ENCODE measurements around the gene ATG2A. TPM values are rescaled to one million over a fixed set of nuclear protein-coding genes. Genes with fewer than 3 reads are reported as not detected.

ATG2A gene
- 9.9 TPM for total RNA-seq

DNA sequence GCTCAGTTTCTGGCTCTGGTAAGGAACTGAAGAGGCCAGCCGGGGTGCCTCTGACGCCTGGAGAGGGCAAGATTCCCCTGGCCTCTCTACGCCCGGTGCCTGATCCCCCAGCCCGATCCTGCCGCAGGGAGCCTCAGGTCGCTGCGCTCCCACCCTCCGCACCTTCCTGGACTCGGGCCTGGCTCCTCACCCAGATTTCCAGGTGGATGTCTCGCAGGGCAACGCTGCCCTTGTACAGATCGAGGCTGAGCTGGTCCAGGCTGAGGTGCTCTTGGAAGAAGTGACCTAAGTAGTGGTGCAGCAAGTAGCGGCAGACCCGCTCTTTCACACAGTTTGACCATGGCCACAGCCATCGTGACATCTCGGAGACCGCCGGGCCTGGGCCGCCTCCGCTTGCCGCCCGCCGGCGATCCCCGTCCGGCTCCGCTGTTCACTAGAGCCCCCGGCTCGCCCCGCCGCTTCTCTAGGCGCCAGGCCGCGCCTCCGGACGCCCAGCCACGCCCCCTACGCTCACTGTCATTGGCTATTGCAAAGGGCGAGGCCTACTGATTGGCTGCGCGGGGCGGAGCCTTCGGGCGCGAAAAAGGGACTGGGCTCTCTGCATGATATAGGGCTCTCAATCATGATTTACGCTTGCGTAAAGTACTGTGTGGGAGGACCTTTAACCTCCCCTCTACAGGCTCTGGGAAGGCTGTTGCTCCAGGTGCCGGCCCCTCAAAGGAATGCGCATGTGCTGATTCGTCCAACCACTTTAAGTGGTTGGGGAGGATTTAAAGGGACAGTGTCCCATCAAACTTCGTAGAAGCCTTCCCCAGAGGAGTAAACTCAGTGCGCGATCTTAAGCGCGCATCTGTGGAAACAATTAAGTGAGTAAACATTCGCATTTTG is at the start of gene ATG2A:
TSS of gene ATG2A (minus strand) at position 435 of the 888 bp plus-strand sequence. CDS start at position 361, 74 bp downstream.

DNA sequence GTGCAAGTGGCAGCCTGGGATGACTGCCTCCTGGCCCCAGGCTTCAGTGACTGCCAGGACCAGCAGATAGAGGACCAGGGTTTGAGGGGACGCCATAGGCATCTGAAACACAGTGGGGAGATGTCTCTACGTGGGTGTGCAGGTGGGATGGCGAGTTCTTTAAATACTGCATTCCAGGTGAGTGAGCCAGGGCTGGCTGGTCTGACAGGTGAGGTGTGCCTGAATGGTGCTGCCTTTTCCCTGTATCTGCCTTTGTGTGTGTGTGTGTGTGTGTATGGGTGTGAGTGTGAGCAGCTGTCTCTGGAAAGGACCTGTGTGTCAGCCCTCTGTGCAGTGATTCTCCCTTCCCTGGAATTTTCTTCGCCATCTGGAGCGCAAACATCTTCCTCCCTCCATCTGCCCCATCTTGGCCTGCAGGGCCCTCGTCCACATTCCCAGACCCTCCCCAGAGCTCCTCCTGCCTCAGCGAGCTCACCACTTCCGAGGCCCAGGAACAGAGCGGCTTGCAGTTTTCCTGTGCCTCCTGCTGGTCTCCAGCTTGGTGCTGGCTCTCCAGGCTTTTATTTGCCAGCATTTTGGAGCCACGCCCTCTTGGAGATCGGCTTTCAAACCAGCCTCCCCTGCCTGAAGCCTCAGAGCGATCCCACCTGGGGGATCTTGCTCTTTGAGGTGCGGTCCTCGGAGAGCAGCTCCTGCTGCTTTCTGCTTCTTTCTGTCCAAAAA is 18.5 kb upstream of the ATG2A start, which contains the start of gene GPHA2:
TSS of gene GPHA2 (minus strand) at position 535 of the 723 bp plus-strand sequence. CDS start at position 102, 433 bp downstream.

DNA sequence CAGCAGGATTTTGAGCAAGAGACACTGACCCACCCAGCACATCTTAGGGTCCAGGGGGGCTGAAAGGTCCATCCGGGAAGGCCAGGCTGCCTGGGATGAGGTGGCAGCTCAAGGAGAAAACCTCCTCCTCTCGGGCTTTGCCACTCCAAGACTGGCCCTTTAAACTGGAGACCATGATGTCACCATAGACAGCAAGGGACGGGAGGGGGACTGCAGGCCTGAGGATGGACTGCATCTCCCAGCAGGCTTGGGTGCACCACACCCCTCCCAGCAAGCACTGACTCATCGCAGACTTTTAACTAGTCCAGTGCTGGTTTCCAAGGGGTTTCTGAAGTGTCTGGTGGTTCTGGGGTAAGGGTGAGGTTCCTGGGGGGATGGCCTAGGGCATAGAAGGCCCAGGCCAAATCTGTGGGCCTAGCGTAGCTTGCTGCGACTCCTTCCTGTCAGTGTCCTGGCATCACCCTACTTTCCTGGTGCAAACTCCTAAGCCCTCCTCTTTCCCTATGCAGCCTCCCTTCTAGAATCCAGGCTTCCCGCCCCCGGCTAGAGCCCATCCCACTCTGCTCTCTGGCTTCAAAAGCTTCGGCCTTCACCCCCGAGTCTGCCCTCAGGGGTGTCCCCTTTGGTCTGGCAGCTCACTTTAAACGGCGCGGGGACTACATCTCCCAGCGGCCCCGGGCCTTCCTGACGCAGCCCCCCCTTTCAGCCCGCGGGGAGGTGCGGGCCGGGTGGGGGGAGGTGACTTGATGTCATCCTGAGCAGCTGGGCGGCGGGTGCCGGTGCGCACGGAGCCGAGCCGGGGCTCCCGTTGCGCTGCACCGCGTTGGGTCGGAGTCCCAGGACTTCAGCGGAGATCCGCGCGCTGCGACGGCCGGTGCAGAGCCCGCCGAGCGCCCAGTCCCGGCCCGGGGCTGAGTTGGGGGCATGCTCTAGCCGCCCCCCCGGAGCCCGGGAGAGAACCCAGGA is 7.2 kb upstream of the ATG2A start, which contains the start of gene PPP2R5B:
TSS of gene PPP2R5B (plus strand) at position 746 of the 966 bp plus-strand sequence. CDS start 1,046 bp downstream, outside the sequence.

DNA sequence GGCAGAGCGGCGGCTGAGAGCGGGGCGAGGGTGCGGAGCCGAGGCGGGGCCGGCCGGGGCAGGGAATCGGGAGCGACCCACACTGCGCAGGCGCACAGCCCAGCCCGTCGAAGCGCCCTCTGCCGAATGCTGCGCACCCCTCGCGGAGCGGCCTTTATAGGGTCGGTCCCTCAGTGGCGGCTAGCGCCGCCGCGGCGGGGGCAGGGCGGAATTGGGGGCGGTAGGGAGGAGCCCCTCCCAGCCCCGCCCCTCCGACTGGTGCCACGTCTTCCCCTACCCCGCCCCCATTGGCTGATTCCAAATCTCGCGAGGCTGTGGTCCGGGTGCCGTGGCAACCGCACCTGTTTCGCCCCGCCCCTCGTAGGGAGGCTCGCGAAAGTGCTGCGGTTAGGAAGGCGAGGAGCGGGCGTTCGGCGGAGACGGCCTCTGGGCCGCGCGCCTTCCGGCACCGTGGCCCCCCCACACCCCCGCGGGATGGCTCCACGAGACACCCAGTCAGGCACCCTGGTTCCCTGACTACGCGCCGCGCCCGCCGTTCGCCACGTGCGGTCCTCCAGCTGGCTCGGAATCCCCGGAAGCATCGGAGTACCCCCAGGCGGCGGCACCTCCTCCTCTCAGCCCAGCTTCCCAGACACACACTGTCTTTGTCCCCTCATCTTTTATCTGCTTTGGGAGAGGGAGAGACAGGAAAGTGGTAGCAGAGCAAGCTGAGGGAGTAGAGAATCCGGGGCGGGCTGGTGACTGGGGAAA is 38.3 kb downstream of the ATG2A start, which contains the start of gene EHD1:
TSS of gene EHD1 (minus strand) at position 128 of the 750 bp plus-strand sequence. CDS start 157 bp downstream, outside the sequence.

Small RNA genes within 50 kb of the gene (small RNA-seq; reads per million reads assigned to genes)
- gene MIR6749 (not detected), gene MIR6750 (not detected)

Other genes starting within 250 kb of the ATG2A start
- gene NRXN2, start 194.0 kb downstream of the ATG2A start, total RNA-seq: 397 TPM
- gene RASGRP2, start 173.1 kb downstream of the ATG2A start, total RNA-seq: 54.2 TPM
- gene PYGM, start 157.2 kb downstream of the ATG2A start, total RNA-seq: 2.3 TPM
- gene SF1, start 138.7 kb downstream of the ATG2A start, total RNA-seq: 75.2 TPM
- 17.1 TPM for gene MAP4K2, start 114.0 kb downstream of the ATG2A start, total RNA-seq
- gene MEN1, start 106.7 kb downstream of the ATG2A start, total RNA-seq: 18.0 TPM
- gene CDC42BPG, start 72.6 kb downstream of the ATG2A start, total RNA-seq: 2.1 TPM
- 39.0 TPM for gene EHD1, start 38.6 kb downstream of the ATG2A start, total RNA-seq
- 39.7 TPM for gene PPP2R5B, start 7.5 kb upstream of the ATG2A start, total RNA-seq
- not detected for gene GPHA2, start 18.7 kb upstream of the ATG2A start, total RNA-seq
- not detected for gene MAJIN, start 54.9 kb upstream of the ATG2A start, total RNA-seq
- gene BATF2, start 79.8 kb upstream of the ATG2A start, total RNA-seq: not detected
- gene ARL2, start 97.0 kb upstream of the ATG2A start, total RNA-seq: 73.4 TPM
- gene SNX15, start 110.2 kb upstream of the ATG2A start, total RNA-seq: 16.4 TPM
- gene SAC3D1, start 124.0 kb upstream of the ATG2A start, total RNA-seq: 6.9 TPM
- 4.2 TPM for gene NAALADL1, start 141.3 kb upstream of the ATG2A start, total RNA-seq
- gene CDCA5, start 166.8 kb upstream of the ATG2A start, total RNA-seq: 2.3 TPM
- gene ZFPL1, start 167.0 kb upstream of the ATG2A start, total RNA-seq: 15.7 TPM
- 125 TPM for gene VPS51, start 179.0 kb upstream of the ATG2A start, total RNA-seq
- gene TM7SF2, start 194.7 kb upstream of the ATG2A start, total RNA-seq: 81.4 TPM
- 6.9 TPM for gene ZNHIT2, start 200.5 kb upstream of the ATG2A start, total RNA-seq
- 229 TPM for gene FAU, start 204.9 kb upstream of the ATG2A start, total RNA-seq
- gene MRPL49, start 205.1 kb upstream of the ATG2A start, total RNA-seq: 39.7 TPM
- gene SYVN1, start 217.3 kb upstream of the ATG2A start, total RNA-seq: 11.1 TPM

Measured in diencephalon (tissue), 1 donor.